K562 (cell line): ENCODE results near the gene PLOD1. TPM values are rescaled to one million over a fixed set of nuclear protein-coding genes. Genes with fewer than 3 reads are reported as not detected.

ENCODE experiments used
- AFF4 ChIP-seq: sonication (generic); formaldehyde crosslinking; IDR thresholded peaks from 2 replicates; pipeline ENCODE4 v1.8.0; 2023; ENCODE audit warnings: mild to moderate bottlenecking, missing genetic modification reagents
- CC2D1A ChIP-seq: fragments of 450-650 bp; IDR thresholded peaks from 2 replicates; pipeline ENCODE4 v1.6.1; 2017; ENCODE audit warnings: mild to moderate bottlenecking
- E2F6 ChIP-seq, 2 experiments: IDR thresholded peaks; 2 replicates each; pipeline ENCODE4 v1.6.1; 2011; ENCODE audit warnings: borderline replicate concordance in 1 of 2, control low read depth in 1 of 2, low read depth in 1 of 2, low read length in 1 of 2, mild to moderate bottlenecking in 1 of 2, mixed read lengths in 1 of 2, moderate library complexity in 1 of 2; ENCODE audit not compliant: insufficient read depth in 1 of 2, insufficient read length in 1 of 2, poor library complexity in 1 of 2, severe bottlenecking in 1 of 2; ENCODE audit errors: extremely low read depth in 1 of 2
- MCM5 ChIP-seq: fragments of 450-650 bp; IDR thresholded peaks from 2 replicates; pipeline ENCODE4 v1.6.1; 2016; ENCODE audit warnings: low read depth
- MGA ChIP-seq: fragments of 450-650 bp; IDR thresholded peaks from 2 replicates; pipeline ENCODE4 v1.6.1; 2016; ENCODE audit warnings: mild to moderate bottlenecking, moderate library complexity
- NCOA4 ChIP-seq: fragments of 450-650 bp; IDR thresholded peaks from 2 replicates; pipeline ENCODE4 v1.6.1; 2018; ENCODE audit warnings: mild to moderate bottlenecking; ENCODE audit not compliant: partially characterized antibody
- RBM39 ChIP-seq: fragments of 200-400 bp; formaldehyde crosslinking; optimal IDR thresholded peaks from 2 replicates; pipeline ENCODE3; 2018; ENCODE audit warnings: low read depth, low read length
- SMAD2 ChIP-seq: fragments of 150-350 bp; IDR thresholded peaks from 2 replicates; pipeline ENCODE4 v1.6.1; 2014; ENCODE audit warnings: low read depth, mild to moderate bottlenecking, low read length
- TOE1 ChIP-seq, 2 experiments: fragments of 450-650 bp in 1 of 2; sonication (generic) in 1 of 2; formaldehyde crosslinking in 1 of 2; IDR thresholded peaks; 2 replicates each; pipeline versions ENCODE4 v1.7.1 to v1.8.0; 2016 to 2022; ENCODE audit warnings: borderline replicate concordance in 2 of 2, mild to moderate bottlenecking in 2 of 2, antibody characterized with exemption in 1 of 2, inconsistent platforms in 1 of 2, low read depth in 1 of 2, missing genetic modification reagents in 1 of 2, moderate library complexity in 1 of 2
- ZNF324 ChIP-seq: fragments of 250-450 bp; sonication (Bioruptor Pico); IDR thresholded peaks from 2 replicates; pipeline ENCODE4 v1.4.0; 2020; ENCODE audit warnings: mild to moderate bottlenecking
- ZSCAN32 ChIP-seq: fragments of 450-650 bp; formaldehyde crosslinking; IDR thresholded peaks from 2 replicates; pipeline ENCODE4 v1.4.0; 2020; ENCODE audit warnings: mild to moderate bottlenecking, moderate library complexity
- polyA plus RNA-seq, 8 experiments: library from polyadenylated mRNA; depleted of rRNA in 4 of 8; stranded (reverse) in 5 of 8; unstranded in 3 of 8; fragments of >200 nt; fragmentation: Nextera tagmentation in 2 of 8; fragmentation: Illumina TruSeq in 1 of 8; extraction: Ambion mirVana in 2 of 8; extraction: Trizol in 1 of 8; gene quantifications; 2 replicates each; pipeline versions ENCODE4 v1.2.1 to v1.2.3, GENCODE V29; 2011 to 2014; ENCODE audit warnings: inconsistent platforms in 1 of 8, missing spikeins in 1 of 8
- total RNA-seq, 7 experiments: library from RNA; depleted of rRNA in 6 of 7; stranded (reverse); fragments of >200 nt in 6 of 7; fragmentation: Illumina TruSeq in 2 of 7; extraction: Trizol in 2 of 7; gene quantifications; 2 replicates each; pipeline versions ENCODE4 v1.2.1 to v1.2.3, GENCODE V29; 2011 to 2021; ENCODE audit warnings: low replicate concordance in 1 of 7

The PLOD1 gene
- total and polyA plus RNA-seq, 9 of the 15 experiments (the other 6 are each of a cell fraction or from before 2014, with no cell fraction given): 16.6 to 90.8 (median 52.7) TPM

- TF ChIP-seq ZSCAN32 (CRISPR knock-in tag): no peak
- TF ChIP-seq ZNF324 (CRISPR knock-in tag): no peak
- TF ChIP-seq SMAD2: no peak
- no peak for TF ChIP-seq NCOA4
- peak; percentile 20; the same call in 1 of the 2 replicates for TF ChIP-seq MGA
- no peak for TF ChIP-seq AFF4 (CRISPR knock-in tag)
- TF ChIP-seq TOE1 (IDR thresholded peaks at IDR 0.05; ENCODE audit: borderline replicate concordance): peak; percentile 81; the same call in 1 of the 2 replicates
- TF ChIP-seq TOE1 (CRISPR knock-in tag; IDR thresholded peaks at IDR 0.05; ENCODE audit: borderline replicate concordance, low read depth): no peak
- TF ChIP-seq MCM5: no peak
- no peak for TF ChIP-seq RBM39
- TF ChIP-seq CC2D1A: no peak
- no peak for TF ChIP-seq E2F6 (IDR thresholded peaks at IDR 0.05; ENCODE audit: borderline replicate concordance in 1 of 2, extremely low read depth in 1 of 2, insufficient read depth in 1 of 2, insufficient read length in 1 of 2, low read depth in 1 of 2, low read length in 1 of 2, poor library complexity in 1 of 2, severe bottlenecking in 1 of 2)
Observed at GRCh38 chr1:12015001-12015491, 80.5 kb downstream of the PLOD1 start (continued).
